ENCODE results near the gene C6orf62.
"Not testable (repeated sequence)": the region's sequence is repeated elsewhere in the genome, so short reads cannot be mapped to it uniquely, and the experiment has no call there.

The C6orf62 gene

GRCh38 chr6:24666641-24667377 is 52.1 kb downstream of the C6orf62 start, which contains the start of the genes ACOT13 and TDP2:
TSS of gene ACOT13 (plus strand) at chr6:24667077. CDS start at chr6:24667264, 187 bp downstream.
TSS of gene TDP2 (minus strand) at chr6:24666899. CDS start at chr6:24666862, 37 bp downstream.
- peak; percentile 92 for DNase-seq

DNA sequence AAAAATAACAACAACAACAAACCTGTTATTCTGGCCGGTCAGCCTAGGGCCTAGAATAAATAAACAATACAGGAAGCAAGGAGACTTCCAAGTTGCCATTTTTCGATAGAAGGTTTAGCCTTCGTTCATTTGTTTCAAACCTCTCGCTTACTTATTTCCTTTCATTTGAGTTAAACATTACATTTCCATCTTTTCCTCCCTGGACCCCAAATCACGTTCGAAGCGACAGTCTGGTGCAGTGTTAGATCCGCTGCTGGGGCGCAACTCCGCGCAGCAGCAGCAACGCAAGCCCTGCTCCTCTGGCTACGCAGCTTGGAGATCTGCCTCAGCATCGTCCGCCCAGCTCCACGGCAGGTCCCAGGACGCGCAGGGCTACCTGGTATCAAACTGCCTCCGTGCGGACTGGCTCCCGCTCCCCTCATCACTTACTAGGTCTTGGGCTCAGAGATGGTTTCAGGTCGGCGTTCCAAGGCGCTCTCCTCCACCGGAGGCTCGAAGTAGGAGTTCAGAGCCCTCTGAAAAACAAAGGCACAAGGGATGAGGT is 52.8 kb downstream of the C6orf62 start:
- DNase-seq, result no peak

GRCh38 chr6:24664046-24664987 is 54.6 kb downstream of the C6orf62 start:
- DNase-seq, result no peak

- no peak for DNase-seq
Observed at GRCh38 chr6:24663189-24663588, 55.8 kb downstream of the C6orf62 start.

DNA sequence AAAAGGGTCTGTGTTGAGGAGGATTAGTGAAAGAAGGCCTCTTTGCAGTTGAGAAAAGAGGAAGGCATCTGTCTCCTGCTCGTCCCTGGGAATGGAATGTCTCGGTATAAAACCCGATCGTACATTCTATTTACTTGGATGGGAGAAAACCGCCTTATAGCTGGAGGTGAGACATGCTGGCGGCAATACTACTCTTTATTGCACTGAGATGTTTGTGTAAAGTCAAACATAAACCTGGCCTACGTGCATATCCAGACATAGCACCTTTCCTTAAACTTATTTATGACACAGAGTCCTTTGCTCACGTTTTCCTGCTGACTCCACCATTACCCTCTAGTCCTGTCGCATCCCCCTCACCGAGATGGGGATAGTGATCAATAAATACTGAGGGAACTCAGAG is 56.7 kb downstream of the C6orf62 start:
- no peak for DNase-seq

DNA sequence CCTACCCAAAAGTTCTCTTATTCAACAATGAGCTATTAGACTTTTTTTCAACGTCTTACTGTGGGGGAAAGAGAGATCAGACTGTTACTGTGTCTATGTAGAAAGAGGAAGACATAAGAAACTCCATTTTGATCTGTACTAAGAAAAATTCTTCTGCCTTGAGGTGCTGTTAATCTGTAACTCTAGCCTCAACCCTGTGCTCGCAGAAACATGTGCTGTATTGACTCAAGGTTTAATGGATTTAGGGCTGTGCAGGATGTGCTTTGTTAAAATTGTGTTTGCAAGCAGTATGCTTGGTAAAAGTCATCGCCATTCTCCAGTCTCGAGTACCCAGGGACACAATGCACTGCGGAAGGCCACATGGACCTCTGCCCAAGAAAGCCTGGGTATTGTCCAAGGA is 57.2 kb downstream of the C6orf62 start:
- not testable (repeated sequence) for DNase-seq

DNA sequence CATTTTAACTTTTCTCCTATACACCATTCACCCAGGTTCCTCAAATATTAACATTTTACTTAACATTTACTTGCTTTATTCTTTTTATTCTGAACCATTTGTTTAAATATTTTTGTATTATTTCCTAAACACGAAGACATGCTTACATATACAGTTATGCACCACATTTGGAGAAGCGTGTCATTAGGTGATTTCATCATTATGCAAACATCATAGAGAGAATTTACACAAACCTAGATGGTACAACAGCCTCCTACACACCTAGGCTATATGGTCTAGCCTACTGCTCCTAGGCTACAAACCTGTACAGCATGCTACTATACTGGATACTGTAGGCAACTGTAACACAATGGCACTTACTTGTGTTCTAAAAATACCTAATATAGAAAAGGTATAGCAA is 58.8 kb downstream of the C6orf62 start:
- no peak for DNase-seq

DNA sequence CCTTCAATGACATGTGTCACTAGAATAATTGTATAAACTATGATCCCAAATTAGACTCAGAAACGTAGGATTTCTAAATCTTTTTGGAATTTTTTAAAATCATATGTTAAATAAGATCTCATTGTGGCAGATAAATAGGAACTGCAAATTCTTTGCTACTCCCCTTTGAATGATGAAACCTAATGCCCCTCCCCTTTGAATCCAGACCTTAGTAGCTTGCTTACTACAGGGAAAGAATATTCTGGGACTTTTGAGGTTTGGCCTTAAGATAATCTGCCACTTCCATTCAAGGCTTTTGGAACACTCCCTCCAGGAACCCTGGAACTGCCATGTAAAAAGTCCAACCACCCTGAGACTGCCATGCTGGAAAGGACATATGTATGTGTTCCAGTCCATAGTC is 59.4 kb downstream of the C6orf62 start:
- no peak for DNase-seq

- DNase-seq, result no peak
Observed at GRCh38 chr6:24658573-24659560, 60.1 kb downstream of the C6orf62 start.

DNA sequence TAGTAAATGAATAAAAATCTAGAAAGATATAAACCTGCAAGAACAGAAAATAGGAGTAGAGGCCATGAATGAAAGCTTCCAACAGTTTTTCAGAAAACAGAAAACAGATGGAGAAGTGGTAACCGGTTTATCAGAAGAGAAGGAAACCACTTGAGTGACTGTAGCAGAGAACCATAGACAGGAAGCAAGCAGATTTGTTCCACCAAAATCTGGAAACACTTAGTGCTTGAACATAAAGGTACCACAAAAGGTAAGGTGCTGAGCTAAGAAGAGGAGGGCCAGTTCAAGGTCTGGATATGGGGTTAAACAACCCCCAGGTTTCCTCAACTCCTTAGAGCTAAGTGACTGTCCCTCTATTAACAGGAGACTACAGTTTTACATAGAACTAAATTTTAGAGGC is 63.7 kb downstream of the C6orf62 start:
- no peak for DNase-seq
